Nasal cavity respiratory epithelium epithelial cell of viscerocranial mucosa (primary cell): ENCODE measurements around the gene FAN1. TPM values are rescaled to one million over a fixed set of nuclear protein-coding genes. Genes with fewer than 3 reads are reported as not detected.

Experiments
- total RNA-seq: library from RNA; depleted of rRNA; stranded (reverse); fragments of >200 nt; gene quantifications from 2 replicates; pipeline ENCODE4 v1.2.3, GENCODE V29; 2014

Gene FAN1
- 24.6 and 41.0 TPM in 2 replicates for total RNA-seq

DNA sequence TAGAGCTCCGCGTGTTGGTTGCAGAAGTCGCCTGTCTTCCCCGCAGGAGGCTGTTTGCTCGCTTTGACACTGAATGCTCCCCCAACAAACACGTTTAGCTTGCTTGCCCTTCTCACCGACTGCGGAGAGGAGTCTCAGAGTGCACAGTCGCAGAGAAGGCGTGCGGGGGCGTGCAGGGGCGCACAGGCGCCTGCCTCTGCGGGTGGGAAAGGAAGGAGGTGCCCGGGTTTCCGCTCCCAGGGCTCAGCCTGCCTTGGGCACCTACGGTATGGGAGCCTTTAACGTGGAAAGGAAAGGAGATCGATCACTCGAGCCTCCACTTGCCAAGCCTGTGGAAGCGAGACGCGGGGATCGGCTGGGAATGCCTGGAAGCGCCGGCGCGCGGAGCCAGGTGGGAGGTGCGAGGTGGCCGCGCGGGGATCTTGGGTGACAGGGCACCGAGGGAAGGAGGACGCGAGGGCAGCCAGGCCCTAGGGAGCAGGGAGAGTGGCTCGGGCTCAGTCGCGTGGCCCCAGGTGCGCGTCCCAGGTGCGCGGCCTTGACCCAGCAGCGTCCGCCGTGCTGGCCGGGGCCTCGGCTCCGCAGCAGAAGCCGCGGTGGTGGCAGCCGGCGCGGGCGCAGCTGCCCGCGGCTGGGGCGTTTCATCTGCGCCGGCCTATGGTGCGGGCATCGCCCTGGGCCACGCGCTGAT is at the start of gene FAN1:
Gene FAN1 (plus strand): TSS at position 419 of the 691 bp plus-strand sequence. CDS start 749 bp downstream, outside the sequence.

DNA sequence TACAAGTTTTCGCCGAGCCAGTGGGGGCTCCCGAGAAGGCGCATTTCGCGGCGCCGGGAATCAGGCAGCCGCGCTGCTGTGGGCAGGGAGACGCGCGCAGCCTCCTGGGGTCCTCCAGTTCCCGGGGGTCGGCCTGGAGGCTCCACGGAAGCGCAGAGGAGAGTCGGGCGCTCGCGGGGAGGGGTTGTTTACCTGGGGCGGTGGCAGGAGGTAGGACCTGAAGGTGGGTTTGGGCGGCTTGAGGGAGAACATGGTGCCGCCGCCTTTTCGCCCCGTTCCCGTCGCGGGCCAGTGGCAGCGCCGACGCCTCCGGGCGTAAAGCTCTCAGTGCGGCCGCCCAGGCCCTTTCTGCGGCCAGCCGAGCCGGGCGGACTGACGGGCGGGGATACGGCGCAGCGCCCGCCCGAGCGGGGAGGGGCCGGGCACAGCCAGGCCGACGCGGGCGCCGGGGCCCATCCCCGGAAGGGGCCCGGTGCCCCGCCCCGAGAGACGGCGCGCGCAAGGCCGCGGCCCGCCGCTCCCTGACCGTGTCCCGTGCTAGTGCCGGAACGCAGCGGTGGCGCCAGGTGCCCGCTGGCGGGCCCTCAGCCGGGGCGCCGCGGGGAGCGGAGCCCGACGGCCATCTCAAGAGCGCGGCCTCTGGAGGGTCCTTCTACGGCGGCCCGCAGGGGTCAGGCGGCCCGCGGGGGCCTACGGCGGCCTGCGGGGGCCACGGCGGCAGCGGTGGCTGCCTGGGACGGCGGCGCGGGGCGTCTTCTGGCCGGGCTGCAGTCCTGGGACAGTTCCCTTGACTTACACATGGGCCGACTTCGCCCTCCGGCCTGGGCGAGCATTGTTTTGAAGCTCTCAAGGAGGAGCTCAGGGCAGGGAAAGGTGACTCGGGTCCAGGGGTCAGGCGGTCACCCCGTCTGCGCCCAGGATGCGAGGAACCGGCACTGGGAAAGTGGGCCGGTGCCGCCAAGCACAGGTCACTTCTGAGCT is 87.8 kb downstream of the FAN1 start, which contains the start of gene MTMR10:
Gene MTMR10 (minus strand): TSS at position 374 of the 981 bp plus-strand sequence. CDS start 122 bp downstream, at position 252.

Other genes with a start within 250 kb of the FAN1 start
- gene MTMR10, start 87.7 kb downstream of the FAN1 start, total RNA-seq, result 9.6 and 11.8 TPM in 2 replicates
- under 0.01 and 0.68 TPM in 2 replicates for gene TRPM1, start 197.8 kb downstream of the FAN1 start, total RNA-seq